Measurements from ENCODE around the gene CDK10. TPM values are rescaled to one million over a fixed set of nuclear protein-coding genes. Genes with fewer than 3 reads are reported as not detected.
A peak's percentile ranks its signal among the peaks of the same experiment; 100 is the strongest.
"Not testable (repeated sequence)": the region's sequence is repeated elsewhere in the genome, so short reads cannot be mapped to it uniquely, and the experiment has no call there.

The CDK10 gene
- total RNA-seq, 4 donors from 2014 or later: 42.8 to 118 (median 55.0) TPM

- H3K9me3 ChIP-seq: no peaks in the 10 kb centered on the region
- H3K27ac ChIP-seq: peak within 1 kb of the TSS; percentile 68
- peaks cover 27% of the 10 kb centered on the region for H3K36me3 ChIP-seq
- H3K4me1 ChIP-seq: peaks cover 26% of the 10 kb centered on the region
- H3K27me3 ChIP-seq: no peaks in the 10 kb centered on the region
- peak; percentile 93 to 94 for DNase-seq (ENCODE audit: low spot score in 2 of 2)
- TF ChIP-seq CTCF (IDR thresholded peaks at IDR 0.05) (no peak), EP300 (IDR thresholded peaks at IDR 0.05) (no peak), POLR2AphosphoS5 (IDR thresholded peaks at IDR 0.05) (peak; percentile 56 to 86 (median 73)), POLR2A (IDR thresholded peaks at IDR 0.05) (peak in 1 of 2 donors; percentile 34)
- WGBS: 0% methylated on average over 3 of the region's 99 CpGs
- peak within 1 kb of the TSS; percentile 75 for H3K4me3 ChIP-seq
Observed at GRCh38 chr16:89657442-89658220, 28.9 kb upstream of the CDK10 start, which contains the start of the genes CHMP1A and SPATA33. Gene CHMP1A (minus strand): TSS chr16:89657708. CDS start chr16:89657588, 120 bp downstream. Gene SPATA33 (plus strand): TSS chr16:89657836. CDS start chr16:89657912, 76 bp downstream.

GRCh38 chr16:89658221-89658879 lies 28.1 kb upstream of the CDK10 start:
- 9% methylated on average over 25 of the region's 27 CpGs for WGBS
- H3K4me1 ChIP-seq: peaks cover 26% of the 10 kb centered on the region
- peak in 1 of 2 donors; percentile 77 for DNase-seq (ENCODE audit: low spot score in 2 of 2)
- H3K27me3 ChIP-seq: no peaks in the 10 kb centered on the region
- H3K27ac ChIP-seq: peak overlapping the region; percentile 68
- no peaks in the 10 kb centered on the region for H3K9me3 ChIP-seq
- peaks cover 25% of the 10 kb centered on the region for H3K36me3 ChIP-seq
- peak overlapping the region; percentile 75 for H3K4me3 ChIP-seq
- TF ChIP-seq CTCF (IDR thresholded peaks at IDR 0.05) (no peak), EP300 (IDR thresholded peaks at IDR 0.05) (no peak), POLR2A (IDR thresholded peaks at IDR 0.05) (no peak), POLR2AphosphoS5 (IDR thresholded peaks at IDR 0.05) (no peak)

- H3K27ac ChIP-seq: no peak overlapping the region
- no peaks in the 10 kb centered on the region for H3K9me3 ChIP-seq
- H3K4me1 ChIP-seq: peaks cover 26% of the 10 kb centered on the region
- no peaks in the 10 kb centered on the region for H3K27me3 ChIP-seq
- no peak for TF ChIP-seq EP300 (IDR thresholded peaks at IDR 0.05)
- TF ChIP-seq POLR2AphosphoS5 (IDR thresholded peaks at IDR 0.05): no peak
- TF ChIP-seq POLR2A (IDR thresholded peaks at IDR 0.05): no peak
- H3K4me3 ChIP-seq: no peak overlapping the region
- peaks cover 24% of the 10 kb centered on the region for H3K36me3 ChIP-seq
- DNase-seq (ENCODE audit: low spot score in 2 of 2): no peak
- WGBS: 91% methylated on average over 7 of the region's 7 CpGs
Observed at GRCh38 chr16:89660146-89660545, 26.3 kb upstream of the CDK10 start.

- H3K9me3 ChIP-seq: no peaks in the 10 kb centered on the region
- 90% methylated on average over 9 of the region's 9 CpGs for WGBS
- peaks cover 24% of the 10 kb centered on the region for H3K36me3 ChIP-seq
- peaks cover 26% of the 10 kb centered on the region for H3K4me1 ChIP-seq
- no peaks in the 10 kb centered on the region for H3K27me3 ChIP-seq
- TF ChIP-seq EP300 (IDR thresholded peaks at IDR 0.05) (no peak), POLR2AphosphoS5 (IDR thresholded peaks at IDR 0.05) (no peak), CTCF (IDR thresholded peaks at IDR 0.05) (no peak), POLR2A (IDR thresholded peaks at IDR 0.05) (no peak)
- no peak for DNase-seq (ENCODE audit: low spot score in 2 of 2)
- H3K4me3 ChIP-seq: no peak overlapping the region
- no peak overlapping the region for H3K27ac ChIP-seq
Observed at GRCh38 chr16:89661215-89661614, 25.3 kb upstream of the CDK10 start.

GRCh38 chr16:89664238-89664637 lies 22.3 kb upstream of the CDK10 start:
- H3K27me3 ChIP-seq; DNase-seq (ENCODE audit: low spot score in 2 of 2); H3K27ac ChIP-seq; H3K4me3 ChIP-seq; H3K4me1 ChIP-seq; H3K9me3 ChIP-seq: not testable (repeated sequence)
- 63% methylated on average over 10 of the region's 11 CpGs for WGBS
- H3K36me3 ChIP-seq: peaks cover 24% of the 10 kb centered on the region

- not testable (repeated sequence) for H3K27me3 ChIP-seq; H3K9me3 ChIP-seq; H3K27ac ChIP-seq; DNase-seq (ENCODE audit: low spot score in 2 of 2); H3K4me3 ChIP-seq; H3K4me1 ChIP-seq
- H3K36me3 ChIP-seq: peaks cover 13% of the 10 kb centered on the region
- WGBS: 71% methylated on average over 7 of the region's 7 CpGs
Observed at GRCh38 chr16:89667000-89667399, 19.5 kb upstream of the CDK10 start.

Measured in suprapubic skin (tissue), 4 donors.